ENCODE data around the gene TNC. TPM values are rescaled to one million over a fixed set of nuclear protein-coding genes. Genes with fewer than 3 reads are reported as not detected.
A peak's percentile ranks its signal among the peaks of the same experiment; 100 is the strongest.

The TNC gene
- total and polyA plus RNA-seq, 11 donors, result 0.53 to 98.7 (median 6.9) TPM

GRCh38 chr9:115085773-115086377 is 32.1 kb downstream of the TNC start:
- Histone ChIP-seq H3K4me3 (no peak overlapping the region), H3K4me1 (no peaks in the 10 kb centered on the region), H3K27me3 (no peaks in the 10 kb centered on the region), H3K36me3 (no peaks in the 10 kb centered on the region), H3K9me3 (no peaks in the 10 kb centered on the region), H3K27ac (peak overlapping the region in 1 of 12 donors; percentile 14)
- ATAC-seq (peak in 1 of 4 donors; percentile 27), DNase-seq (no peak)
- no peak for TF ChIP-seq CTCF (IDR thresholded peaks at IDR 0.05)
- TF ChIP-seq POLR2A (IDR thresholded peaks at IDR 0.05), result no peak
- intact Hi-C loops (cut with DNase I), result no loop called here
- 82 to 88% (median 84%) methylated on average over 17 to 22 of the region's 22 CpGs for WGBS, 4 donors

- H3K4me1 ChIP-seq, result no peaks in the 10 kb centered on the region
- TF ChIP-seq POLR2A (IDR thresholded peaks at IDR 0.05) (no peak), CTCF (IDR thresholded peaks at IDR 0.05) (no peak)
- ATAC-seq, result no peak
Measured at GRCh38 chr9:115084709-115085108, 33.2 kb downstream of the TNC start.

GRCh38 chr9:115084157-115084556 is 33.8 kb downstream of the TNC start:
- DNase-seq (no peak), ATAC-seq (no peak)
- WGBS, 4 donors, result 68 to 84% (median 74%) methylated on average over 9 to 12 of the region's 12 CpGs
- intact Hi-C loops (cut with DNase I), result no loop called here
- TF ChIP-seq CTCF (IDR thresholded peaks at IDR 0.05), result no peak
- Histone ChIP-seq H3K9me3 (no peaks in the 10 kb centered on the region), H3K4me3 (no peak overlapping the region), H3K36me3 (no peaks in the 10 kb centered on the region), H3K27me3 (no peaks in the 10 kb centered on the region), H3K27ac (peak overlapping the region in 1 of 12 donors; percentile 52), H3K4me1 (no peaks in the 10 kb centered on the region)

More at GRCh38 chr9:115084709-115085108, 33.2 kb downstream of the TNC start:
- 78 to 85% (median 83%) methylated on average over 3 of the region's 3 CpGs for WGBS, 4 donors
- intact Hi-C loops (cut with DNase I), result no loop called here
- H3K36me3 ChIP-seq, result no peaks in the 10 kb centered on the region
- H3K9me3 ChIP-seq, result no peaks in the 10 kb centered on the region
- H3K4me3 ChIP-seq, result no peak overlapping the region
- DNase-seq, result no peak
- peak overlapping the region in 1 of 12 donors; percentile 52 for H3K27ac ChIP-seq
- H3K27me3 ChIP-seq, result no peaks in the 10 kb centered on the region

GRCh38 chr9:115080242-115080641 is 37.7 kb downstream of the TNC start:
- intact Hi-C loops (cut with DNase I), result no loop called here
- no peaks in the 10 kb centered on the region for H3K36me3 ChIP-seq
- H3K9me3 ChIP-seq, result no peaks in the 10 kb centered on the region
- H3K4me3 ChIP-seq, result no peak overlapping the region
- WGBS, 4 donors, result 76 to 84% (median 82%) methylated on average over 3 of the region's 3 CpGs
- no peaks in the 10 kb centered on the region for H3K4me1 ChIP-seq
- no peak for ATAC-seq
- peak overlapping the region in 1 of 12 donors; percentile 63 for H3K27ac ChIP-seq
- DNase-seq, result no peak
- no peaks in the 10 kb centered on the region for H3K27me3 ChIP-seq
- TF ChIP-seq CTCF (IDR thresholded peaks at IDR 0.05) (no peak), POLR2A (IDR thresholded peaks at IDR 0.05) (no peak)

All from heart left ventricle (tissue), 16 donors.